Duodenal mucosa (tissue), 2 donors: ENCODE data around the gene SIGLEC8.
"Not testable (repeated sequence)": the region's sequence is repeated elsewhere in the genome, so short reads cannot be mapped to it uniquely, and the experiment has no call there.

Source experiments
- H3K27ac ChIP-seq: one replicate; pipeline ENCODE4 v1.7.0; 2013; ENCODE audit warnings: low read depth, low read length
- H3K27me3 ChIP-seq, 2 donors: one replicate each; pipeline ENCODE4 v1.7.0; 2013; ENCODE audit warnings: low read length in 2 of 2, control low read depth in 1 of 2; ENCODE audit not compliant: insufficient read depth in 2 of 2, control insufficient read depth in 1 of 2
- H3K36me3 ChIP-seq, 2 donors: one replicate each; pipeline ENCODE4 v1.7.0; 2013; ENCODE audit warnings: low read length in 2 of 2, control low read depth in 1 of 2; ENCODE audit not compliant: insufficient read depth in 2 of 2, control insufficient read depth in 1 of 2
- H3K4me1 ChIP-seq, 2 donors: one replicate each; pipeline ENCODE4 v1.7.0; 2013; ENCODE audit warnings: low read length in 2 of 2, control low read depth in 1 of 2; ENCODE audit not compliant: insufficient read depth in 2 of 2, control insufficient read depth in 1 of 2
- H3K4me3 ChIP-seq, 2 donors: one replicate each; pipeline ENCODE4 v1.7.0; 2013; ENCODE audit warnings: low read length in 2 of 2, low read depth in 1 of 2
- H3K9ac ChIP-seq, 2 donors: one replicate each; pipeline ENCODE4 v1.7.0; 2013; ENCODE audit warnings: low read length in 2 of 2, low read depth in 1 of 2
- H3K9me3 ChIP-seq, 2 donors: one replicate each; pipeline ENCODE4 v1.7.0; 2013; ENCODE audit warnings: low read length in 2 of 2, control low read depth in 1 of 2; ENCODE audit not compliant: control insufficient read depth in 1 of 2

SIGLEC8 gene

GRCh38 chr19:51430221-51430620 is 28.0 kb downstream of the SIGLEC8 start:
- no peak overlapping the region for H3K4me3 ChIP-seq
- no peak overlapping the region for H3K9ac ChIP-seq
- no peaks in the 10 kb centered on the region for H3K4me1 ChIP-seq
- H3K36me3 ChIP-seq, result no peaks in the 10 kb centered on the region
- no peak overlapping the region for H3K27ac ChIP-seq
- H3K27me3 ChIP-seq, result no peaks in the 10 kb centered on the region
- H3K9me3 ChIP-seq, result no peaks in the 10 kb centered on the region

GRCh38 chr19:51427201-51427600 is 31.1 kb downstream of the SIGLEC8 start:
- H3K9me3 ChIP-seq, result no peaks in the 10 kb centered on the region
- no peaks in the 10 kb centered on the region for H3K27me3 ChIP-seq
- H3K9ac ChIP-seq, result no peak overlapping the region
- H3K36me3 ChIP-seq, result no peaks in the 10 kb centered on the region
- no peaks in the 10 kb centered on the region for H3K4me1 ChIP-seq
- no peak overlapping the region for H3K27ac ChIP-seq
- no peak overlapping the region for H3K4me3 ChIP-seq

- Histone ChIP-seq H3K9ac (no peak overlapping the region), H3K4me1 (no peaks in the 10 kb centered on the region), H3K27me3 (no peaks in the 10 kb centered on the region), H3K27ac (no peak overlapping the region), H3K36me3 (no peaks in the 10 kb centered on the region), H3K9me3 (no peaks in the 10 kb centered on the region), H3K4me3 (no peak overlapping the region)
Measured at GRCh38 chr19:51422053-51422448, 36.2 kb downstream of the SIGLEC8 start.

- H3K9me3 ChIP-seq, result no peaks in the 10 kb centered on the region
- H3K36me3 ChIP-seq, result no peaks in the 10 kb centered on the region
- no peaks in the 10 kb centered on the region for H3K4me1 ChIP-seq
- H3K9ac ChIP-seq, result no peak overlapping the region
- no peak overlapping the region for H3K4me3 ChIP-seq
- no peak overlapping the region for H3K27ac ChIP-seq
- H3K27me3 ChIP-seq, result no peaks in the 10 kb centered on the region
Measured at GRCh38 chr19:51421229-51422052, 36.8 kb downstream of the SIGLEC8 start.

GRCh38 chr19:51420511-51420910 is 37.7 kb downstream of the SIGLEC8 start:
- not testable (repeated sequence) for H3K4me1 ChIP-seq, H3K9ac ChIP-seq, H3K27me3 ChIP-seq

GRCh38 chr19:51418707-51419106 is 39.5 kb downstream of the SIGLEC8 start:
- Histone ChIP-seq H3K4me3 (no peak overlapping the region), H3K9me3 (no peaks in the 10 kb centered on the region), H3K9ac (no peak overlapping the region), H3K27ac (no peak overlapping the region), H3K27me3 (no peaks in the 10 kb centered on the region), H3K36me3 (no peaks in the 10 kb centered on the region), H3K4me1 (no peaks in the 10 kb centered on the region)

More at GRCh38 chr19:51420511-51420910, 37.7 kb downstream of the SIGLEC8 start:
- H3K36me3 ChIP-seq, H3K9me3 ChIP-seq, H3K4me3 ChIP-seq, H3K27ac ChIP-seq: not testable (repeated sequence)

GRCh38 chr19:51417810-51418157 is 40.5 kb downstream of the SIGLEC8 start:
- Histone ChIP-seq H3K9me3 (no peaks in the 10 kb centered on the region), H3K27me3 (no peaks in the 10 kb centered on the region), H3K4me3 (no peak overlapping the region), H3K9ac (no peak overlapping the region), H3K4me1 (no peaks in the 10 kb centered on the region), H3K27ac (no peak overlapping the region), H3K36me3 (no peaks in the 10 kb centered on the region)

- H3K9me3 ChIP-seq, result no peaks in the 10 kb centered on the region
- H3K27me3 ChIP-seq, result no peaks in the 10 kb centered on the region
- H3K4me1 ChIP-seq, result no peaks in the 10 kb centered on the region
- H3K9ac ChIP-seq, result no peak within 1 kb of the TSS
- peak within 1 kb of the TSS; percentile 50 for H3K27ac ChIP-seq
- peak within 1 kb of the TSS in 1 of 2 donors; percentile 5 for H3K4me3 ChIP-seq
- H3K36me3 ChIP-seq, result no peaks in the 10 kb centered on the region
Measured at GRCh38 chr19:51417107-51417809, 41.0 kb downstream of the SIGLEC8 start, which contains the start of gene SIGLEC10. Gene SIGLEC10, minus strand, starts transcription at chr19:51417642. Its CDS starts 61 bp downstream, at chr19:51417581.

GRCh38 chr19:51416422-51416821 is 41.8 kb downstream of the SIGLEC8 start:
- H3K27ac ChIP-seq, H3K9me3 ChIP-seq, H3K4me3 ChIP-seq, H3K27me3 ChIP-seq, H3K9ac ChIP-seq, H3K36me3 ChIP-seq, H3K4me1 ChIP-seq: not testable (repeated sequence)

- H3K27ac ChIP-seq, result no peak overlapping the region
- H3K36me3 ChIP-seq, result no peaks in the 10 kb centered on the region
- H3K27me3 ChIP-seq, result no peaks in the 10 kb centered on the region
- no peaks in the 10 kb centered on the region for H3K4me1 ChIP-seq
- H3K9me3 ChIP-seq, result no peaks in the 10 kb centered on the region
- no peak overlapping the region for H3K4me3 ChIP-seq
- no peak overlapping the region for H3K9ac ChIP-seq
Measured at GRCh38 chr19:51415187-51415586, 43.1 kb downstream of the SIGLEC8 start.
